Tibial artery (tissue), 4 donors: Measurements from ENCODE around the gene IDH3A.

Experiments
- DNase-seq, 2 donors: peaks; one replicate each; pipeline ENCODE4 v3.0.0-alpha.2; 2019
- H3K27ac ChIP-seq, 2 donors: fragments of 200-600 bp; sonication (generic) in 1 of 2; 1 replicate in 1 of 2; 2 replicates in 1 of 2; pipeline ENCODE4 v1.5.1; 2018 to 2019; ENCODE audit warnings: mild to moderate bottlenecking in 1 of 2
- H3K27me3 ChIP-seq, 2 donors: fragments of 200-600 bp; sonication (generic) in 1 of 2; one replicate each; pipeline versions ENCODE4 v1.5.1 to v1.6.0; 2016 to 2019
- H3K36me3 ChIP-seq, 3 donors: fragments of 200-600 bp; sonication (generic) in 2 of 3; one replicate each; pipeline ENCODE4 v1.5.1; 2016 to 2019; ENCODE audit warnings: mild to moderate bottlenecking in 2 of 3
- H3K4me1 ChIP-seq, 4 donors: fragments of 200-600 bp; sonication (generic) in 2 of 4; 1 replicate in 3 of 4; 2 replicates in 1 of 4; pipeline ENCODE4 v1.5.1; 2016 to 2019
- H3K4me3 ChIP-seq, 2 donors: fragments of 200-600 bp; sonication (generic) in 1 of 2; 1 replicate in 1 of 2; 2 replicates in 1 of 2; pipeline ENCODE4 v1.5.1; 2018 to 2019; ENCODE audit warnings: mild to moderate bottlenecking in 2 of 2
- H3K9me3 ChIP-seq, 3 donors: fragments of 200-600 bp; sonication (generic) in 1 of 3; one replicate each; pipeline ENCODE4 v1.5.1; 2016 to 2019
- CTCF ChIP-seq, 2 experiments: fragments of 200-600 bp in 1 of 2; fragments of 450-650 bp in 1 of 2; IDR thresholded peaks; one replicate each; pipeline ENCODE4 v1.5.1; 2017 to 2019; ENCODE audit warnings: antibody characterized with exemption in 2 of 2, mild to moderate bottlenecking in 1 of 2, moderate library complexity in 1 of 2
- intact Hi-C: fragments of 100-400 bp; cut with DNase I; formaldehyde crosslinking; loops from one replicate; pipeline ENCODE4 v1.15.0; 2023; ENCODE audit warnings: low total_unique reads

Gene IDH3A

GRCh38 chr15:78200276-78200930 lies 51.2 kb downstream of the IDH3A start:
- Histone ChIP-seq H3K36me3 (no peaks in the 10 kb centered on the region), H3K27me3 (no peaks in the 10 kb centered on the region), H3K9me3 (no peaks in the 10 kb centered on the region), H3K4me3 (no peak overlapping the region), H3K27ac (no peak overlapping the region), H3K4me1 (no peaks in the 10 kb centered on the region)
- DNase-seq: no peak
- TF ChIP-seq CTCF (IDR thresholded peaks at IDR 0.05): no peak
- intact Hi-C loops: no loop called here

- H3K9me3 ChIP-seq: no peaks in the 10 kb centered on the region
- no peaks in the 10 kb centered on the region for H3K36me3 ChIP-seq
- intact Hi-C loops: no loop called here
- H3K27ac ChIP-seq: no peak overlapping the region
- no peaks in the 10 kb centered on the region for H3K4me1 ChIP-seq
- H3K4me3 ChIP-seq: no peak overlapping the region
- no peak for DNase-seq
- H3K27me3 ChIP-seq: no peaks in the 10 kb centered on the region
- TF ChIP-seq CTCF (IDR thresholded peaks at IDR 0.05): no peak
These were observed 52.4 kb downstream of the IDH3A start for GRCh38 chr15:78201281-78202190.

- Histone ChIP-seq H3K27me3 (no peaks in the 10 kb centered on the region), H3K9me3 (no peaks in the 10 kb centered on the region), H3K36me3 (no peaks in the 10 kb centered on the region), H3K4me3 (no peak overlapping the region), H3K4me1 (peaks cover 0 to 4% (median 0%) of the 10 kb centered on the region in 4 donors), H3K27ac (no peak overlapping the region)
- DNase-seq: no peak
- no peak for TF ChIP-seq CTCF (IDR thresholded peaks at IDR 0.05)
- intact Hi-C loops: no loop called here
These were observed 54.4 kb downstream of the IDH3A start for GRCh38 chr15:78203346-78204225.

- peaks cover 0 to 4% (median 0%) of the 10 kb centered on the region in 4 donors for H3K4me1 ChIP-seq
- no peak for DNase-seq
- no peaks in the 10 kb centered on the region for H3K27me3 ChIP-seq
- no peak overlapping the region for H3K4me3 ChIP-seq
- no peaks in the 10 kb centered on the region for H3K36me3 ChIP-seq
- TF ChIP-seq CTCF (IDR thresholded peaks at IDR 0.05): no peak
- no peak overlapping the region for H3K27ac ChIP-seq
- no peaks in the 10 kb centered on the region for H3K9me3 ChIP-seq
- intact Hi-C loops: no loop called here
These were observed 55.5 kb downstream of the IDH3A start for GRCh38 chr15:78204351-78205309.
